H1 (cell line): ENCODE measurements around the gene TSC22D1. TPM values are rescaled to one million over a fixed set of nuclear protein-coding genes. Genes with fewer than 3 reads are reported as not detected.
"Not testable (repeated sequence)": the region's sequence is repeated elsewhere in the genome, so short reads cannot be mapped to it uniquely, and the experiment has no call there.

Experiments
- CTCF ChIA-PET: fragments of 300-600 bp; sonication (Branson Sonifier 250); formaldehyde crosslinking; loops from one replicate; lab custom pipeline; 2021; ENCODE audit not compliant: partially characterized antibody; lab: Charles Lee
- POLR2A ChIA-PET: fragments of 300-600 bp; sonication (Branson Sonifier 250); formaldehyde crosslinking; loops from one replicate; lab custom pipeline; 2021; ENCODE audit warnings: inconsistent platforms; ENCODE audit not compliant: partially characterized antibody; lab: Charles Lee
- DNase-seq, 2 experiments: peaks; one replicate each; pipeline versions ENCODE4 v3.0.0 to v3.0.0-alpha.2; 2010 to 2022; ENCODE audit warnings: low spot score in 2 of 2, low read depth in 1 of 2, mixed read lengths in 1 of 2
- FAIRE-seq: peaks from 2 replicates; lab custom pipeline; 2011; peaks lifted over from hg19 to GRCh38; lab: Jason Lieb, UNC
- H2AFZ ChIP-seq: 2 replicates; pipeline ENCODE4 v1.8.1; 2012; ENCODE audit warnings: low read length, inconsistent platforms
- H2AK5ac ChIP-seq: 2 replicates; pipeline ENCODE4 v1.6.1; 2013; ENCODE audit warnings: low read depth, low read length
- H2BK120ac ChIP-seq: replicated peaks from 2 replicates; pipeline ENCODE3; 2013; ENCODE audit warnings: low read depth, low read length, inconsistent platforms
- H2BK12ac ChIP-seq: 2 replicates; pipeline ENCODE4 v1.6.1; 2013; ENCODE audit warnings: low read depth, low read length
- H2BK15ac ChIP-seq: 2 replicates; pipeline ENCODE4 v1.6.1; 2013; ENCODE audit warnings: low read length
- H2BK20ac ChIP-seq: 2 replicates; pipeline ENCODE4 v1.6.1; 2013; ENCODE audit warnings: low read length
- H2BK5ac ChIP-seq: 2 replicates; pipeline ENCODE4 v1.6.1; 2013; ENCODE audit warnings: low read depth, low read length
- H3K14ac ChIP-seq: 2 replicates; pipeline ENCODE4 v1.6.1; 2013; ENCODE audit warnings: inconsistent platforms; ENCODE audit not compliant: insufficient read length
- H3K18ac ChIP-seq: 2 replicates; pipeline ENCODE4 v1.6.1; 2013; ENCODE audit warnings: low read length; ENCODE audit errors: extremely low read depth
- H3K23ac ChIP-seq: 2 replicates; pipeline ENCODE4 v1.6.1; 2013; ENCODE audit warnings: inconsistent platforms; ENCODE audit not compliant: insufficient read length
- H3K23me2 ChIP-seq: 2 replicates; pipeline ENCODE4 v1.6.1; 2013; ENCODE audit warnings: low read depth, low read length
- H3K27ac ChIP-seq: 2 replicates; pipeline ENCODE4 v1.6.1; 2011; ENCODE audit warnings: low read depth, low read length, inconsistent platforms
- H3K27me3 ChIP-seq, 4 experiments: replicated peaks in 1 of 4; 1 replicate in 1 of 4; 2 replicates in 3 of 4; pipeline versions ENCODE4 v1.6.1 to v1.8.1; 2011 to 2013; ENCODE audit warnings: low read length in 3 of 4, mild to moderate bottlenecking in 3 of 4, inconsistent platforms in 2 of 4, mixed read lengths in 2 of 4, moderate library complexity in 1 of 4; ENCODE audit not compliant: control insufficient read depth in 3 of 4, insufficient read depth in 3 of 4; ENCODE audit errors: extremely low read depth in 1 of 4
- H3K36me3 ChIP-seq, 4 experiments: 2 replicates each; pipeline versions ENCODE4 v1.6.1 to v1.8.1; 2011 to 2013; ENCODE audit warnings: mild to moderate bottlenecking in 4 of 4, low read length in 3 of 4, moderate library complexity in 2 of 4, control low read depth in 1 of 4, inconsistent platforms in 1 of 4; ENCODE audit not compliant: insufficient read depth in 4 of 4, control insufficient read depth in 2 of 4
- H3K4ac ChIP-seq: replicated peaks from 2 replicates; pipeline ENCODE3; 2013; ENCODE audit warnings: low read length, low read depth, mixed read lengths, inconsistent platforms; ENCODE audit not compliant: insufficient read length
- H3K4me1 ChIP-seq, 4 experiments: replicated peaks in 1 of 4; 1 replicate in 1 of 4; 2 replicates in 3 of 4; pipeline versions ENCODE4 v1.6.1 to v1.8.1; 2011 to 2013; ENCODE audit warnings: low read length in 3 of 4, inconsistent platforms in 2 of 4, mixed read lengths in 1 of 4; ENCODE audit not compliant: insufficient read depth in 4 of 4, control insufficient read depth in 3 of 4
- H3K4me2 ChIP-seq, 2 experiments: 2 replicates each; pipeline versions ENCODE4 v1.6.1 to v1.8.1; 2011 to 2013; ENCODE audit warnings: low read depth in 2 of 2, low read length in 2 of 2, control low read depth in 1 of 2, inconsistent platforms in 1 of 2, mild to moderate bottlenecking in 1 of 2; ENCODE audit not compliant: insufficient read depth in 1 of 2
- H3K4me3 ChIP-seq, 4 experiments: fragments of 200-600, 300-600 bp in 1 of 4; sonication (generic), shearing (Covaris generic), sonication (Bioruptor Twin) in 1 of 4; 2 replicates each; pipeline versions ENCODE4 v1.5.1 to v1.8.1; 2011 to 2016; ENCODE audit warnings: low read length in 4 of 4, low read depth in 3 of 4, control low read depth in 2 of 4, inconsistent platforms in 2 of 4, mild to moderate bottlenecking in 2 of 4, mixed read lengths in 1 of 4, moderate library complexity in 1 of 4; ENCODE audit not compliant: insufficient read depth in 2 of 4; ENCODE audit errors: extremely low read depth in 1 of 4
- H3K56ac ChIP-seq: replicated peaks from 2 replicates; pipeline ENCODE3; 2013; ENCODE audit warnings: low read depth, mild to moderate bottlenecking, mixed read lengths, low read length, inconsistent platforms; ENCODE audit not compliant: insufficient read length
- H3K79me1 ChIP-seq: 2 replicates; pipeline ENCODE4 v1.6.1; 2013; ENCODE audit warnings: low read depth, low read length, control low read depth
- H3K79me2 ChIP-seq, 2 experiments: 2 replicates each; pipeline versions ENCODE4 v1.6.1 to v1.8.1; 2012 to 2013; ENCODE audit warnings: low read length in 2 of 2, mild to moderate bottlenecking in 2 of 2, inconsistent platforms in 1 of 2; ENCODE audit not compliant: insufficient read depth in 2 of 2, control insufficient read depth in 1 of 2
- H3K9ac ChIP-seq, 4 experiments: replicated peaks in 1 of 4; 1 replicate in 1 of 4; 2 replicates in 3 of 4; pipeline versions ENCODE4 v1.6.1 to v1.8.1; 2011 to 2013; ENCODE audit warnings: low read depth in 3 of 4, low read length in 3 of 4, control low read depth in 2 of 4, mild to moderate bottlenecking in 2 of 4, moderate library complexity in 2 of 4, inconsistent platforms in 1 of 4; ENCODE audit errors: extremely low read depth in 1 of 4
- H3K9me3 ChIP-seq, 2 experiments: 2 replicates each; pipeline versions ENCODE4 v1.6.1 to v1.8.1; 2012 to 2013; ENCODE audit warnings: mild to moderate bottlenecking in 2 of 2, moderate library complexity in 2 of 2, control low read depth in 1 of 2, inconsistent platforms in 1 of 2, low read depth in 1 of 2, low read length in 1 of 2, mixed read lengths in 1 of 2; ENCODE audit not compliant: insufficient read depth in 2 of 2
- H4K20me1 ChIP-seq, 2 experiments: replicated peaks in 1 of 2; 2 replicates each; pipeline versions ENCODE3 to v1.8.1; 2011 to 2013; ENCODE audit warnings: inconsistent platforms in 2 of 2, low read length in 2 of 2, mild to moderate bottlenecking in 1 of 2; ENCODE audit not compliant: insufficient read depth in 2 of 2, control insufficient read depth in 1 of 2
- H4K5ac ChIP-seq: 2 replicates; pipeline ENCODE4 v1.6.1; 2013; ENCODE audit warnings: low read length, low read depth, mixed read lengths, inconsistent platforms; ENCODE audit not compliant: insufficient read length
- H4K8ac ChIP-seq: 2 replicates; pipeline ENCODE4 v1.8.0; 2013; ENCODE audit warnings: mild to moderate bottlenecking, moderate library complexity, low read length, inconsistent platforms; ENCODE audit not compliant: insufficient read depth; ENCODE audit errors: extremely low read depth
- H4K91ac ChIP-seq: replicated peaks from 2 replicates; pipeline ENCODE3; 2013; ENCODE audit warnings: low read length, mixed read lengths, inconsistent platforms; ENCODE audit not compliant: insufficient read length
- RBBP5 ChIP-seq: IDR thresholded peaks from 2 replicates; pipeline ENCODE4 v1.7.1; 2012; ENCODE audit warnings: low read depth, mild to moderate bottlenecking, inconsistent platforms, low read length, moderate library complexity, borderline replicate concordance
- USF2 ChIP-seq: IDR thresholded peaks from 2 replicates; pipeline ENCODE4 v1.6.1; 2011; ENCODE audit warnings: low read length, improper control_type of control experiment
- WGBS, 2 experiments: shearing (Covaris generic) in 1 of 2; methylation state at CpG; one replicate each; pipeline versions ENCODE4 v1.1.6 to v1.1.7; 2013 to 2015; ENCODE audit warnings: low lambda C conversion rate in 2 of 2, mixed read lengths in 2 of 2, inconsistent platforms in 1 of 2, low coverage in 1 of 2, missing lambda C conversion rate in 1 of 2; ENCODE audit not compliant: insufficient replicate concordance in 2 of 2, insufficient coverage in 1 of 2, insufficient read length in 1 of 2; ENCODE audit errors: extremely low coverage in 1 of 2, missing lambda C conversion rate in 1 of 2; 5-methylcytosine and 5-hydroxymethylcytosine counted together
- polyA plus RNA-seq, 7 experiments: library from polyadenylated mRNA; depleted of rRNA in 3 of 7; stranded (reverse) in 5 of 7; unstranded in 2 of 7; fragments of >200 nt in 5 of 7; fragments of 200-250 nt in 2 of 7; gene quantifications; 1 replicate in 5 of 7; 2 replicates in 1 of 7; 4 replicates in 1 of 7; pipeline versions ENCODE4 v1.2.1 to v1.2.3, GENCODE V29; 2011 to 2013; ENCODE audit warnings: missing spikeins in 2 of 7, mixed read lengths in 2 of 7
- total RNA-seq: library from RNA; stranded (reverse); fragmentation: NEBNext Ultra II Directional; extraction: Animal tissue kit (Norgen Biotek cat#: 25700); gene quantifications from 2 replicates; pipeline ENCODE4 v1.2.1, GENCODE V29; 2021

The TSC22D1 gene
- total and polyA plus RNA-seq, 2 of the 8 experiments (the other 6 are each of a cell fraction or from before 2014, with no cell fraction given), result 52.6 to 80.9 TPM

- TF ChIP-seq RBBP5 (no peak), USF2 (no peak)
These were observed 117.7 kb downstream of the TSC22D1 start (continued) for GRCh38 chr13:44458313-44458975.

- H3K27me3 ChIP-seq, H3K9ac ChIP-seq, H2BK15ac ChIP-seq, H2AFZ ChIP-seq, DNase-seq, H3K23me2 ChIP-seq, H3K23ac ChIP-seq, H3K4me2 ChIP-seq, H4K8ac ChIP-seq, H3K9me3 ChIP-seq, H3K56ac ChIP-seq, H3K36me3 ChIP-seq, H3K4ac ChIP-seq, H2BK120ac ChIP-seq, H3K79me1 ChIP-seq, H2BK12ac ChIP-seq, H4K91ac ChIP-seq, H2AK5ac ChIP-seq, FAIRE-seq, H4K5ac ChIP-seq, H3K14ac ChIP-seq, H3K18ac ChIP-seq, H3K4me1 ChIP-seq, H2BK5ac ChIP-seq, H2BK20ac ChIP-seq, H3K27ac ChIP-seq, H3K4me3 ChIP-seq, H4K20me1 ChIP-seq: not testable (repeated sequence)
- 91% methylated on average over 11 of the region's 11 CpGs; no CpG with 5 or more reads in 1 of the 2 experiments for WGBS, 2 experiments
- peaks cover 0 to 25% of the 10 kb centered on the region in 2 experiments; a peak in 2 of 4 replicates for H3K79me2 ChIP-seq
- ChIA-PET CTCF (interaction anchor here (1.3 to 1.6 kb wide), 3 partner anchors 13 to 514 kb away, joined by 3 to 4 read pairs (median 3); no protein-coding TSS in a partner anchor), POLR2A (interaction anchor here (1.1 kb wide), 1 partner anchor 19 kb away, joined by 3 read pairs; no protein-coding TSS in a partner anchor)
These were observed 119.9 kb downstream of the TSC22D1 start for GRCh38 chr13:44456212-44456611.
